Prostate gland (tissue), 2 donors: ENCODE measurements around the gene C22orf23.

Experiments used
- CTCF ChIP-seq, 4 experiments: fragments of 200-600 bp in 2 of 4; fragments of 450-650 bp in 2 of 4; sonication (generic) in 2 of 4; IDR thresholded peaks; 1 replicate in 3 of 4; 2 replicates in 1 of 4; pipeline ENCODE4 v1.5.1; 2016 to 2019; ENCODE audit warnings: antibody characterized with exemption in 4 of 4, mild to moderate bottlenecking in 2 of 4, moderate library complexity in 2 of 4
- POLR2AphosphoS5 ChIP-seq: sonication (generic); formaldehyde crosslinking; IDR thresholded peaks from one replicate; pipeline ENCODE4 v1.6.1; 2017; ENCODE audit warnings: antibody characterized with exemption

GRCh38 chr22:37927637-37927936, 25.8 kb downstream of the C22orf23 start:
- TF ChIP-seq POLR2AphosphoS5 (no peak), CTCF (IDR thresholded peaks at IDR 0.05) (no peak)
